Ascending aorta (tissue), 2 donors: ENCODE measurements around the gene SRD5A2. TPM values are rescaled to one million over a fixed set of nuclear protein-coding genes. Genes with fewer than 3 reads are reported as not detected.

Source experiments
- DNase-seq, 2 donors: peaks; one replicate each; pipeline ENCODE4 v3.0.0-alpha.2; 2019; ENCODE audit warnings: low spot score in 2 of 2
- H3K27ac ChIP-seq, 2 donors: fragments of 200-600 bp; sonication (generic); one replicate each; pipeline ENCODE4 v1.5.1; 2016 to 2017; ENCODE audit warnings: mild to moderate bottlenecking in 1 of 2
- H3K27me3 ChIP-seq: fragments of 200-600 bp; sonication (generic); one replicate; pipeline ENCODE4 v1.5.1; 2017
- H3K36me3 ChIP-seq, 2 donors: fragments of 200-600 bp; sonication (generic); one replicate each; pipeline ENCODE4 v1.5.1; 2016
- H3K4me1 ChIP-seq, 2 donors: fragments of 200-600 bp; sonication (generic); one replicate each; pipeline ENCODE4 v1.5.1; 2016 to 2017; ENCODE audit warnings: mild to moderate bottlenecking in 1 of 2
- H3K4me3 ChIP-seq, 2 donors: fragments of 200-600 bp; sonication (generic); one replicate each; pipeline ENCODE4 v1.5.1; 2016 to 2017; ENCODE audit warnings: mild to moderate bottlenecking in 1 of 2
- H3K9me3 ChIP-seq, 2 donors: fragments of 200-600 bp; sonication (generic); one replicate each; pipeline ENCODE4 v1.5.1; 2016
- intact Hi-C: fragments of 100-400 bp; cut with DNase I; formaldehyde crosslinking; loops from one replicate; pipeline ENCODE4 v1.15.1; 2023
- total RNA-seq: library from RNA; depleted of rRNA; stranded (reverse); fragments of >200 nt; gene quantifications from one replicate; pipeline ENCODE4 v1.1.0, GENCODE V29; 2016
- TF ChIP-seq, protein P1 (sequence below), 3 experiments: fragments of 200-600 bp in 2 of 3; fragments of 450-650 bp in 1 of 3; sonication (generic) in 2 of 3; IDR thresholded peaks; one replicate each; pipeline ENCODE4 v1.5.1; 2016 to 2019; ENCODE audit warnings: antibody characterized with exemption in 3 of 3, mild to moderate bottlenecking in 1 of 3, moderate library complexity in 1 of 3

SRD5A2 gene
- total RNA-seq, 1 donor from 2014 or later, result not detected

DNA sequence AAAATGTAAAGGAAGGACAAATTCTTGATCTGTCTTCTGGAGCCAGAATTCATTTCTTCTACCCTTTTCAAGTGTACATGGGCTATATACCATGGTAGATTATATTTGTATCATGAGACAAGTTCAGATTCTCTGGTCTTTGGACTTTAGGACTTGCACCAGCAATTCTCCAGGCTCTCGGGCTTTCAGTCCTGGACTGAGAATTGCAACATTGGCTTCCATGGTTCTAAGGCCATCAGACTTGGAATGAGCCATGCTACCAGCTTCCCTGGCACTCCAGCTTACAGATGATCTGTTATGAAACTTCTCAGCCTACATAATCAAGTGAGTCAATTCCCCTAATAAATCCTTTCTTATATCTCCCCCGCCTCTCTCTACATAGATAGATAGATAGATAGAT, 33.3 kb downstream of the SRD5A2 start:
- H3K27me3 ChIP-seq, result no peaks in the 10 kb centered on the region
- no peak overlapping the region for H3K4me3 ChIP-seq
- DNase-seq, result no peak
- intact Hi-C loops, result no loop called here
- H3K36me3 ChIP-seq, result no peaks in the 10 kb centered on the region
- H3K4me1 ChIP-seq, result no peaks in the 10 kb centered on the region
- H3K27ac ChIP-seq, result no peak overlapping the region
- TF ChIP-seq, protein P1, sequence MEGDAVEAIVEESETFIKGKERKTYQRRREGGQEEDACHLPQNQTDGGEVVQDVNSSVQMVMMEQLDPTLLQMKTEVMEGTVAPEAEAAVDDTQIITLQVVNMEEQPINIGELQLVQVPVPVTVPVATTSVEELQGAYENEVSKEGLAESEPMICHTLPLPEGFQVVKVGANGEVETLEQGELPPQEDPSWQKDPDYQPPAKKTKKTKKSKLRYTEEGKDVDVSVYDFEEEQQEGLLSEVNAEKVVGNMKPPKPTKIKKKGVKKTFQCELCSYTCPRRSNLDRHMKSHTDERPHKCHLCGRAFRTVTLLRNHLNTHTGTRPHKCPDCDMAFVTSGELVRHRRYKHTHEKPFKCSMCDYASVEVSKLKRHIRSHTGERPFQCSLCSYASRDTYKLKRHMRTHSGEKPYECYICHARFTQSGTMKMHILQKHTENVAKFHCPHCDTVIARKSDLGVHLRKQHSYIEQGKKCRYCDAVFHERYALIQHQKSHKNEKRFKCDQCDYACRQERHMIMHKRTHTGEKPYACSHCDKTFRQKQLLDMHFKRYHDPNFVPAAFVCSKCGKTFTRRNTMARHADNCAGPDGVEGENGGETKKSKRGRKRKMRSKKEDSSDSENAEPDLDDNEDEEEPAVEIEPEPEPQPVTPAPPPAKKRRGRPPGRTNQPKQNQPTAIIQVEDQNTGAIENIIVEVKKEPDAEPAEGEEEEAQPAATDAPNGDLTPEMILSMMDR (IDR thresholded peaks at IDR 0.05), result no peak
- peaks cover 0 to 15% of the 10 kb centered on the region in 2 donors for H3K9me3 ChIP-seq

DNA sequence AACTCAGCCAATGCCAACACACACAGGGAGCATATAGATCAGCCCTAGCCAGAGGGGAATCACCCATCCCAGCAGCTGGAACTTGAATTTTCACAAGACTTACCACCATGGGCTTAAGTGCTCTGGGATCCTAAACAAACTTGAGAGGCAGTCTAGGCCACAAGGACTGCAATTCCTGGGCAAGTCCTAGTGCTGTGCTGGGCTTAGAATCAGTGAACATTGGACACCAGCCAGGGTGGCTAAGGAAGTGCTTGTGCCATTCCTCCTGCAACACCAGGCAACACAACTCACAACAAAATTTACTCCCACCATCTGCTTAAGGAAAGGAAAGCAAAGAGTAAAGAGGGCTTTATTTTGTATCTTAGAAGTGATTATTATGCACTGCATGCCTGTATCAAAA, 38.9 kb downstream of the SRD5A2 start:
- Histone ChIP-seq H3K9me3 (peaks cover 0 to 15% of the 10 kb centered on the region in 2 donors), H3K27ac (no peak overlapping the region), H3K4me1 (no peaks in the 10 kb centered on the region), H3K4me3 (no peak overlapping the region), H3K36me3 (no peaks in the 10 kb centered on the region), H3K27me3 (no peaks in the 10 kb centered on the region)
- TF ChIP-seq, protein P1 (IDR thresholded peaks at IDR 0.05), result no peak
- intact Hi-C loops, result no loop called here
- no peak for DNase-seq

DNA sequence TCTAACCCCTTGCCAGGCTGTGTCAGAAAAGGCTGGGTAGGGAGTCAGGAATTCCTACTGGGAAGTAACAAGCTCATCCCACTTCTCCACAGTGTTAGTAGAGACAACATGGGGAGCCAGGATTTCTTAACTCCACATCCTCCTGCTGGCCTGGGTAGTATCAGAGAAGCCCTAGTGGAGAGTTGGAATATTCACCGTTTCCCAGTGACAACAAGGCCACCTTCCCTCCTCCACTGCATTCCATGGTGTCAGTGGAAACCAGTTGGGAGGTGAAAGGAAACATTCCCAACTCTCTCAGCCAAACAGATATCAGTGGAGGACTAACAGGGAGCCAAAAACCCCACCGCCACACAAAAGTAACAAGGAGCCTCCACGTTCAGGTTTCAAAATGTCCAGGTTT, 41.2 kb downstream of the SRD5A2 start:
- no peak for DNase-seq
- H3K4me3 ChIP-seq, result no peak overlapping the region
- no peak overlapping the region for H3K27ac ChIP-seq
- no peaks in the 10 kb centered on the region for H3K4me1 ChIP-seq
- intact Hi-C loops, result no loop called here
- no peaks in the 10 kb centered on the region for H3K36me3 ChIP-seq
- no peaks in the 10 kb centered on the region for H3K27me3 ChIP-seq
- peaks cover 0 to 11% of the 10 kb centered on the region in 2 donors for H3K9me3 ChIP-seq
- TF ChIP-seq, protein P1 (IDR thresholded peaks at IDR 0.05), result no peak

DNA sequence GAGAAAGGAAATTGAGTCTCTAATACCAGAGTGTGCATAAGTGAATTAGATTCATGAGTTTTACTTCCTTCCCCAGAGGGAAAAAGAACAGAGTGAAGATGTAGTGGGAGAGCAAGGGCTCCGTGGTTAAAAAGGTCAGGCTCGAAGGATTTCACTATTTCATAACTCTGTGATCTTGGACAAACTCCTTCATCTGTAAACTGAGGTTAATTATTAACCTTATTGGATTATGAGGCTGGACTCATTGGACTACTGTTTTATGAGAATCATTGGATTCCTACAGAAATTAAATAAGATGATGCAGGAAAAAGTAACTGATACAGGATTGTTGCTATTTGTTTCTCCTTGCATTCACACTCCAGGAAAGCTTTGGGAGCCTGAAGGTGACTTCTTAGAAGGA, 45.0 kb downstream of the SRD5A2 start:
- no peaks in the 10 kb centered on the region for H3K4me1 ChIP-seq
- H3K27me3 ChIP-seq, result no peaks in the 10 kb centered on the region
- DNase-seq, result no peak
- H3K36me3 ChIP-seq, result no peaks in the 10 kb centered on the region
- H3K27ac ChIP-seq, result no peak overlapping the region
- TF ChIP-seq, protein P1 (IDR thresholded peaks at IDR 0.05), result no peak
- no peak overlapping the region for H3K4me3 ChIP-seq
- no peaks in the 10 kb centered on the region for H3K9me3 ChIP-seq
- intact Hi-C loops, result no loop called here

DNA sequence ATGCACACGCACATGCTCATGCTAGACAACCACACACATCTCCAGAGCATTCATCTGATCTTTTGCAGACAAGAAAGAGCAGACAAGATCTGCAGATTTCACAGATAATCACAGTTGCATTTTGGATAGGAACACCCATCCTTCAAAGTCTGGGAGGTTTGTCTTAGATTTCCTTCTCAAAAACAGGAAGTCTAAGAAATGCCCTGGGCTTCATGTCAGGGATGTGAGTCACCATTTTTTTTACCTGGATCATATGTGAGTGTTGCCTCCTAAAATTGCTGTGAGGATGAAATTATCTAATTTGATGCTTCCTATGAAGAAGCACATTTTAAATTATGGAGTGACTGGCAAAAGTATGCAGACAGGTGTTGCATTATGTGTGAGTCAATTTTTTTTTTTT, 46.1 kb downstream of the SRD5A2 start:
- Histone ChIP-seq H3K36me3 (no peaks in the 10 kb centered on the region), H3K27ac (no peak overlapping the region), H3K4me3 (no peak overlapping the region), H3K4me1 (no peaks in the 10 kb centered on the region), H3K9me3 (no peaks in the 10 kb centered on the region), H3K27me3 (no peaks in the 10 kb centered on the region)
- intact Hi-C loops, result no loop called here
- no peak for DNase-seq
- TF ChIP-seq, protein P1 (IDR thresholded peaks at IDR 0.05), result no peak

DNA sequence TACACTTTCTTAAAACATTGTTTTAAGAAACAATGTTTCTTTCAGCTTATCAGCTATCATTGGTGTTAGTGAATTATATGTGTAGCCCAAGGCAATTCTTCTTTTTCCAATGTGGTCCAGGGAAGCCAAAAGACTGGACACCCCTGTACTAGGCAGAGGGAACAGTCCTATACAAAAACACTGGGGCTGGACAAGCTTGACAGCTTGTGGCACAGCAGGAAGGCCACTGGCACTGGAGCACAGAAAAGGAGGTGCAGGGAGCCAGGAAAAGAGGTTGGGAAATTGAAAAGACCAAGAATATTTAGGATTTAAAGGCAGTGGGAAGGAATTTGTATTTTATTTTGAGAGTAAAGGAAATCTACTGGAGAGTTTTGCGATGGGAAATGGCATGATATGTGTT, 47.7 kb downstream of the SRD5A2 start:
- H3K4me1 ChIP-seq, result no peaks in the 10 kb centered on the region
- intact Hi-C loops, result no loop called here
- H3K27ac ChIP-seq, result no peak overlapping the region
- TF ChIP-seq, protein P1 (IDR thresholded peaks at IDR 0.05), result no peak
- H3K9me3 ChIP-seq, result no peaks in the 10 kb centered on the region
- H3K36me3 ChIP-seq, result no peaks in the 10 kb centered on the region
- H3K27me3 ChIP-seq, result no peaks in the 10 kb centered on the region
- no peak for DNase-seq
- H3K4me3 ChIP-seq, result no peak overlapping the region
